HepG2 (cell line): ENCODE results near the gene ATP11B. TPM values are rescaled to one million over a fixed set of nuclear protein-coding genes. Genes with fewer than 3 reads are reported as not detected.
A peak's percentile ranks its signal among the peaks of the same experiment; 100 is the strongest.

Experiments used
- ATF1 ChIP-seq: IDR thresholded peaks from 2 replicates; pipeline ENCODE4 v1.6.1; 2016; ENCODE audit warnings: mild to moderate bottlenecking, control low read depth
- FOSL1 ChIP-seq: sonication (generic); formaldehyde crosslinking; IDR thresholded peaks from 2 replicates; pipeline ENCODE4 v1.9.0; 2021; ENCODE audit warnings: missing genetic modification reagents, borderline replicate concordance
- HNF4G ChIP-seq, 2 experiments: sonication (generic) in 1 of 2; formaldehyde crosslinking in 1 of 2; IDR thresholded peaks; 2 replicates each; pipeline versions ENCODE4 v1.4.0 to v1.6.1; 2011 to 2020; ENCODE audit warnings: borderline replicate concordance in 2 of 2, low read depth in 2 of 2, mild to moderate bottlenecking in 2 of 2, low read length in 1 of 2, missing genetic modification reagents in 1 of 2, moderate library complexity in 1 of 2
- HOXD1 ChIP-seq: sonication (generic); formaldehyde crosslinking; IDR thresholded peaks from 2 replicates; pipeline ENCODE4 v1.5.0; 2020; ENCODE audit warnings: missing genetic modification reagents
- MBD4 ChIP-seq: IDR thresholded peaks from 2 replicates; pipeline ENCODE4 v1.6.1; 2012; ENCODE audit warnings: low read length, inconsistent platforms, borderline replicate concordance
- NCOA1 ChIP-seq: sonication (generic); formaldehyde crosslinking; IDR thresholded peaks from 2 replicates; pipeline ENCODE4 v1.9.0; 2021; ENCODE audit warnings: missing genetic modification reagents
- NR2C2 ChIP-seq: sonication (generic); formaldehyde crosslinking; IDR thresholded peaks from 2 replicates; pipeline ENCODE4 v1.4.0; 2020; ENCODE audit warnings: missing genetic modification reagents, mild to moderate bottlenecking, moderate library complexity, borderline replicate concordance
- PHB2 ChIP-seq: fragments of 450-650 bp; IDR thresholded peaks from 2 replicates; pipeline ENCODE4 v1.6.1; 2018; ENCODE audit not compliant: partially characterized antibody
- PRDM10 ChIP-seq: sonication (generic); formaldehyde crosslinking; IDR thresholded peaks from 2 replicates; pipeline ENCODE4 v1.4.0; 2020; ENCODE audit warnings: low read depth, missing genetic modification reagents
- SETDB1 ChIP-seq: sonication (generic); formaldehyde crosslinking; IDR thresholded peaks from 2 replicates; pipeline ENCODE4 v1.5.1; 2020; ENCODE audit warnings: missing genetic modification reagents, mild to moderate bottlenecking, borderline replicate concordance
- SMARCC2 ChIP-seq: fragments of 450-650 bp; IDR thresholded peaks from 2 replicates; pipeline ENCODE4 v1.6.1; 2017; ENCODE audit warnings: antibody characterized with exemption, mild to moderate bottlenecking
- ZBTB44 ChIP-seq: sonication (generic); formaldehyde crosslinking; IDR thresholded peaks from 2 replicates; pipeline ENCODE4 v1.4.0; 2020; ENCODE audit warnings: missing genetic modification reagents
- ZFP91 ChIP-seq: sonication (generic); formaldehyde crosslinking; IDR thresholded peaks from 2 replicates; pipeline ENCODE4 v1.9.0; 2022; ENCODE audit warnings: missing genetic modification reagents, mild to moderate bottlenecking, borderline replicate concordance
- ZNF331 ChIP-seq: sonication (generic); formaldehyde crosslinking; IDR thresholded peaks from 2 replicates; pipeline ENCODE4 v1.4.0; 2020; ENCODE audit warnings: missing genetic modification reagents
- ZNF646 ChIP-seq: sonication (generic); formaldehyde crosslinking; IDR thresholded peaks from 2 replicates; pipeline ENCODE4 v1.9.0; 2021; ENCODE audit warnings: mild to moderate bottlenecking, missing genetic modification reagents
- ZNF790 ChIP-seq: sonication (generic); formaldehyde crosslinking; IDR thresholded peaks from 2 replicates; pipeline ENCODE4 v1.8.0; 2022; ENCODE audit warnings: missing genetic modification reagents, mild to moderate bottlenecking, borderline replicate concordance
- polyA plus RNA-seq, 8 experiments: library from polyadenylated mRNA; depleted of rRNA in 3 of 8; stranded (reverse) in 7 of 8; unstranded in 1 of 8; fragments of >200 nt; fragmentation: Illumina TruSeq in 4 of 8; extraction: Trizol in 4 of 8; gene quantifications; 2 replicates each; pipeline versions ENCODE4 v1.2.1 to v1.2.3, GENCODE V29; 2011 to 2016; ENCODE audit warnings: low read depth in 4 of 8, missing spikeins in 1 of 8, mixed read lengths in 1 of 8; ENCODE audit not compliant: insufficient read depth in 1 of 8
- total RNA-seq, 5 experiments: library from RNA; depleted of rRNA; stranded (reverse); fragments of >200 nt; fragmentation: Illumina TruSeq; extraction: Trizol; gene quantifications; 2 replicates each; pipeline ENCODE4 v1.2.3, GENCODE V29; 2016; ENCODE audit warnings: low read depth in 1 of 5

The ATP11B gene
- total and polyA plus RNA-seq, 2 of the 13 experiments (the other 11 are each of a cell fraction or from before 2014, with no cell fraction given): 10.1 to 22.9 TPM

- no peak for TF ChIP-seq ZNF646 (CRISPR knock-in tag)
- TF ChIP-seq PHB2: no peak
- TF ChIP-seq HNF4G (IDR thresholded peaks at IDR 0.05; ENCODE audit: borderline replicate concordance, low read depth, low read length): peak; percentile 91
- TF ChIP-seq HNF4G (CRISPR knock-in tag; IDR thresholded peaks at IDR 0.05; ENCODE audit: borderline replicate concordance, low read depth): no peak; the same call in 1 of the 2 replicates
- TF ChIP-seq SMARCC2: peak; percentile 61; the same call in 1 of the 2 replicates
- TF ChIP-seq ZBTB44 (CRISPR knock-in tag): no peak
- no peak for TF ChIP-seq ZNF331 (CRISPR knock-in tag)
- TF ChIP-seq MBD4: no peak
- no peak for TF ChIP-seq PRDM10 (CRISPR knock-in tag)
- TF ChIP-seq ATF1: no peak
- no peak for TF ChIP-seq HOXD1 (CRISPR knock-in tag)
- TF ChIP-seq NCOA1 (CRISPR knock-in tag): no peak
- no peak for TF ChIP-seq SETDB1 (CRISPR knock-in tag)
- no peak for TF ChIP-seq ZFP91 (CRISPR knock-in tag)
- no peak for TF ChIP-seq FOSL1 (CRISPR knock-in tag)
- no peak for TF ChIP-seq ZNF790 (CRISPR knock-in tag)
- no peak for TF ChIP-seq NR2C2 (CRISPR knock-in tag)
Observed at GRCh38 chr3:182970811-182971418, 177.6 kb downstream of the ATP11B start (continued).
